Measurements from ENCODE around the gene CCDC18. TPM values are rescaled to one million over a fixed set of nuclear protein-coding genes. Genes with fewer than 3 reads are reported as not detected.
"Not testable (repeated sequence)": the region's sequence is repeated elsewhere in the genome, so short reads cannot be mapped to it uniquely, and the experiment has no call there.

CCDC18 gene
- total RNA-seq, 1 experiment from 2014 or later = 30.4 TPM

- no peak for DNase-seq (ENCODE audit: low read depth in 1 of 2, low spot score in 2 of 2)
- H3K9me3 ChIP-seq (replicated peaks) = no peaks in the 10 kb centered on the region
- H3K27me3 ChIP-seq (replicated peaks) = no peaks in the 10 kb centered on the region
- H3K27ac ChIP-seq = no peak overlapping the region
- H3K4me1 ChIP-seq (replicated peaks) = no peaks in the 10 kb centered on the region
- H3K4me3 ChIP-seq = no peak overlapping the region
- H3K36me3 ChIP-seq = peaks cover 66% of the 10 kb centered on the region
Measured at GRCh38 chr1:93223023-93223675, 42.6 kb downstream of the CCDC18 start.

GRCh38 chr1:93235261-93235660, 54.7 kb downstream of the CCDC18 start:
- Histone ChIP-seq H3K9me3 (replicated peaks) (no peaks in the 10 kb centered on the region), H3K27me3 (replicated peaks) (no peaks in the 10 kb centered on the region), H3K27ac (no peak overlapping the region), H3K4me1 (replicated peaks) (no peaks in the 10 kb centered on the region), H3K36me3 (peaks cover 25% of the 10 kb centered on the region), H3K4me3 (no peak overlapping the region)
- DNase-seq (ENCODE audit: low read depth in 1 of 2, low spot score in 2 of 2) = no peak

- Histone ChIP-seq H3K4me1 (replicated peaks) (no peaks in the 10 kb centered on the region), H3K9me3 (replicated peaks) (0 out of 2 replicates have a peak, but pooled peaks cover 3% of the 10 kb centered on the region), H3K27me3 (replicated peaks) (no peaks in the 10 kb centered on the region), H3K4me3 (no peak overlapping the region), H3K27ac (no peak overlapping the region), H3K36me3 (peaks cover 32% of the 10 kb centered on the region)
- no peak for DNase-seq (ENCODE audit: low read depth in 1 of 2, low spot score in 2 of 2)
Measured at GRCh38 chr1:93237021-93237420, 56.5 kb downstream of the CCDC18 start.

- DNase-seq (ENCODE audit: low read depth in 1 of 2, low spot score in 2 of 2) = no peak
- Histone ChIP-seq H3K36me3 (peaks cover 46% of the 10 kb centered on the region), H3K27ac (no peak overlapping the region), H3K27me3 (replicated peaks) (no peaks in the 10 kb centered on the region), H3K4me3 (no peak overlapping the region), H3K4me1 (replicated peaks) (no peaks in the 10 kb centered on the region), H3K9me3 (replicated peaks) (peaks cover 3% of the 10 kb centered on the region; the same call in 1 of the 2 replicates)
Measured at GRCh38 chr1:93238425-93238824, 57.9 kb downstream of the CCDC18 start.

GRCh38 chr1:93239863-93240262, 59.3 kb downstream of the CCDC18 start:
- no peak for DNase-seq (ENCODE audit: low read depth in 1 of 2, low spot score in 2 of 2)
- Histone ChIP-seq H3K4me3 (no peak overlapping the region), H3K9me3 (replicated peaks) (peaks cover 3% of the 10 kb centered on the region; the same call in 1 of the 2 replicates), H3K27me3 (replicated peaks) (no peaks in the 10 kb centered on the region), H3K4me1 (replicated peaks) (no peaks in the 10 kb centered on the region), H3K36me3 (peaks cover 50% of the 10 kb centered on the region), H3K27ac (no peak overlapping the region)

- DNase-seq (ENCODE audit: low read depth in 1 of 2, low spot score in 2 of 2); H3K4me3 ChIP-seq; H3K4me1 ChIP-seq (replicated peaks); H3K27ac ChIP-seq; H3K9me3 ChIP-seq (replicated peaks); H3K27me3 ChIP-seq (replicated peaks): not testable (repeated sequence)
- peaks cover 47% of the 10 kb centered on the region for H3K36me3 ChIP-seq
Measured at GRCh38 chr1:93243233-93243632, 62.7 kb downstream of the CCDC18 start.

GRCh38 chr1:93244298-93245069, 64.0 kb downstream of the CCDC18 start:
- no peaks in the 10 kb centered on the region for H3K27me3 ChIP-seq (replicated peaks)
- no peak for DNase-seq (ENCODE audit: low read depth in 1 of 2, low spot score in 2 of 2)
- peaks cover 3% of the 10 kb centered on the region; the same call in 1 of the 2 replicates for H3K9me3 ChIP-seq (replicated peaks)
- H3K27ac ChIP-seq = no peak overlapping the region
- peaks cover 44% of the 10 kb centered on the region for H3K36me3 ChIP-seq
- H3K4me3 ChIP-seq = no peak overlapping the region
- H3K4me1 ChIP-seq (replicated peaks) = peaks cover 6% of the 10 kb centered on the region; the same call in 1 of the 2 replicates

GRCh38 chr1:93251966-93252365, 71.4 kb downstream of the CCDC18 start:
- H3K9me3 ChIP-seq (replicated peaks) = no peaks in the 10 kb centered on the region
- no peak for DNase-seq (ENCODE audit: low read depth in 1 of 2, low spot score in 2 of 2)
- peaks cover 16% of the 10 kb centered on the region; the same call in 1 of the 2 replicates for H3K36me3 ChIP-seq
- no peak overlapping the region for H3K27ac ChIP-seq
- no peaks in the 10 kb centered on the region for H3K27me3 ChIP-seq (replicated peaks)
- H3K4me3 ChIP-seq = no peak overlapping the region
- peaks cover 10% of the 10 kb centered on the region for H3K4me1 ChIP-seq (replicated peaks)

- Histone ChIP-seq H3K4me1 (replicated peaks) (peaks cover 10% of the 10 kb centered on the region), H3K36me3 (peaks cover 13% of the 10 kb centered on the region; the same call in 1 of the 2 replicates), H3K27ac (no peak overlapping the region), H3K27me3 (replicated peaks) (no peaks in the 10 kb centered on the region), H3K9me3 (replicated peaks) (no peaks in the 10 kb centered on the region), H3K4me3 (no peak overlapping the region)
- DNase-seq (ENCODE audit: low read depth in 1 of 2, low spot score in 2 of 2) = no peak
Measured at GRCh38 chr1:93252598-93252997, 72.1 kb downstream of the CCDC18 start.

- H3K9me3 ChIP-seq (replicated peaks) = no peaks in the 10 kb centered on the region
- H3K27me3 ChIP-seq (replicated peaks) = no peaks in the 10 kb centered on the region
- H3K4me3 ChIP-seq = no peak overlapping the region
- H3K4me1 ChIP-seq (replicated peaks) = peaks cover 10% of the 10 kb centered on the region
- no peak overlapping the region for H3K27ac ChIP-seq
- H3K36me3 ChIP-seq = peaks cover 13% of the 10 kb centered on the region
- DNase-seq (ENCODE audit: low read depth in 1 of 2, low spot score in 2 of 2) = no peak
Measured at GRCh38 chr1:93253516-93253915, 73.0 kb downstream of the CCDC18 start.

- peaks cover 20% of the 10 kb centered on the region for H3K36me3 ChIP-seq
- DNase-seq (ENCODE audit: low read depth in 1 of 2, low spot score in 2 of 2) = peak; percentile 52 to 79
- H3K4me1 ChIP-seq (replicated peaks) = peaks cover 3% of the 10 kb centered on the region
- H3K27me3 ChIP-seq (replicated peaks) = no peaks in the 10 kb centered on the region
- peak overlapping the region; percentile 7; the same call in 1 of the 2 replicates for H3K27ac ChIP-seq
- H3K4me3 ChIP-seq = no peak overlapping the region
- H3K9me3 ChIP-seq (replicated peaks) = no peaks in the 10 kb centered on the region
Measured at GRCh38 chr1:93255222-93256079, 74.9 kb downstream of the CCDC18 start.

- DNase-seq (ENCODE audit: low read depth in 1 of 2, low spot score in 2 of 2) = no peak
- H3K4me3 ChIP-seq = no peak overlapping the region
- H3K36me3 ChIP-seq = peaks cover 22% of the 10 kb centered on the region
- H3K27me3 ChIP-seq (replicated peaks) = no peaks in the 10 kb centered on the region
- peaks cover 2% of the 10 kb centered on the region for H3K9me3 ChIP-seq (replicated peaks)
- H3K4me1 ChIP-seq (replicated peaks) = peaks cover 3% of the 10 kb centered on the region
- H3K27ac ChIP-seq = no peak overlapping the region
Measured at GRCh38 chr1:93256433-93256832, 75.9 kb downstream of the CCDC18 start.

GRCh38 chr1:93257889-93258288, 77.4 kb downstream of the CCDC18 start:
- peaks cover 3% of the 10 kb centered on the region for H3K4me1 ChIP-seq (replicated peaks)
- no peak for DNase-seq (ENCODE audit: low read depth in 1 of 2, low spot score in 2 of 2)
- no peaks in the 10 kb centered on the region for H3K27me3 ChIP-seq (replicated peaks)
- no peak overlapping the region for H3K27ac ChIP-seq
- H3K36me3 ChIP-seq = peaks cover 28% of the 10 kb centered on the region
- peaks cover 13% of the 10 kb centered on the region for H3K9me3 ChIP-seq (replicated peaks)
- no peak overlapping the region for H3K4me3 ChIP-seq
